GM21786 (cell line): Measurements from ENCODE around the gene PEF1.

ENCODE experiments used
- ATAC-seq: cut with Tn5 transposase; IDR thresholded peaks from one replicate; pipeline ENCODE4 v1.9.1; 2021; ENCODE audit not compliant: unreplicated experiment

The PEF1 gene

GRCh38 chr1:31671561-31672201, 27.0 kb upstream of the PEF1 start:
- ATAC-seq, result no peak

GRCh38 chr1:31671147-31671546, 26.5 kb upstream of the PEF1 start:
- ATAC-seq, result no peak

GRCh38 chr1:31670593-31670964, 25.9 kb upstream of the PEF1 start:
- no peak for ATAC-seq

GRCh38 chr1:31669786-31670592, 25.3 kb upstream of the PEF1 start:
- no peak for ATAC-seq

GRCh38 chr1:31669433-31669785, 24.7 kb upstream of the PEF1 start:
- ATAC-seq, result no peak

- no peak for ATAC-seq
Measured at GRCh38 chr1:31668303-31668883, 23.7 kb upstream of the PEF1 start.

GRCh38 chr1:31667065-31667785, 22.5 kb upstream of the PEF1 start:
- no peak for ATAC-seq

GRCh38 chr1:31666263-31666963, 21.7 kb upstream of the PEF1 start:
- no peak for ATAC-seq

GRCh38 chr1:31665234-31665878, 20.7 kb upstream of the PEF1 start:
- ATAC-seq, result no peak

- ATAC-seq, result no peak
Measured at GRCh38 chr1:31664528-31664927, 19.9 kb upstream of the PEF1 start.

- ATAC-seq, result no peak
Measured at GRCh38 chr1:31663622-31664452, 19.2 kb upstream of the PEF1 start.

- ATAC-seq, result no peak
Measured at GRCh38 chr1:31662463-31662862, 17.8 kb upstream of the PEF1 start.

GRCh38 chr1:31661856-31662255, 17.2 kb upstream of the PEF1 start:
- ATAC-seq, result no peak

GRCh38 chr1:31660871-31661455, 16.3 kb upstream of the PEF1 start:
- ATAC-seq, result no peak

- no peak for ATAC-seq
Measured at GRCh38 chr1:31659889-31660288, 15.2 kb upstream of the PEF1 start.

GRCh38 chr1:31658721-31659120, 14.0 kb upstream of the PEF1 start:
- no peak for ATAC-seq

GRCh38 chr1:31657972-31658510, 13.4 kb upstream of the PEF1 start:
- no peak for ATAC-seq

- ATAC-seq, result no peak
Measured at GRCh38 chr1:31657020-31657804, 12.5 kb upstream of the PEF1 start.
